ENCODE measurements around the gene RRAD.

GRCh38 chr16:66930189-66930588, 4.9 kb upstream of the RRAD start:
- TF ChIP-seq CTCF (tag by site-specific recombination; IDR thresholded peaks at IDR 0.05) = no peak
- no peak for TF ChIP-seq ZNF558 (tag by site-specific recombination; IDR thresholded peaks at IDR 0.05)
- no peak for TF ChIP-seq REST (tag by site-specific recombination; IDR thresholded peaks at IDR 0.05)

All from HEK293 (cell line).